Parathyroid adenoma (tissue), 2 donors: Measurements from ENCODE around the gene DMPK.

Experiments used
- H2AFZ ChIP-seq: fragments of 300-600 bp; sonication (generic); one replicate; pipeline ENCODE4 v1.7.0; 2017; ENCODE audit warnings: antibody characterized with exemption, mild to moderate bottlenecking
- H3K27ac ChIP-seq: fragments of 300-600 bp; sonication (generic); one replicate; pipeline ENCODE4 v1.7.0; 2017
- H3K27me3 ChIP-seq: fragments of 300-600 bp; sonication (generic); one replicate; pipeline ENCODE4 v1.7.0; 2017; ENCODE audit warnings: low read length; ENCODE audit not compliant: control insufficient read depth, insufficient read depth
- H3K36me3 ChIP-seq: fragments of 300-600 bp; sonication (generic); one replicate; pipeline ENCODE4 v1.7.0; 2017; ENCODE audit warnings: low read length; ENCODE audit not compliant: control insufficient read depth, insufficient read depth
- H3K4me1 ChIP-seq: fragments of 300-600 bp; sonication (generic); one replicate; pipeline ENCODE4 v1.7.0; 2017; ENCODE audit warnings: control low read depth
- H3K4me2 ChIP-seq: fragments of 300-600 bp; sonication (generic); one replicate; pipeline ENCODE4 v1.7.0; 2017; ENCODE audit warnings: low read length
- H3K4me3 ChIP-seq: fragments of 300-600 bp; sonication (generic); one replicate; pipeline ENCODE4 v1.7.0; 2017; ENCODE audit warnings: low read depth, low read length
- H3K79me2 ChIP-seq: fragments of 300-600 bp; sonication (generic); one replicate; pipeline ENCODE4 v1.7.0; 2017; ENCODE audit warnings: control low read depth
- H3K9ac ChIP-seq: fragments of 300-600 bp; sonication (generic); one replicate; pipeline ENCODE4 v1.7.0; 2017; ENCODE audit warnings: mild to moderate bottlenecking
- H3K9me3 ChIP-seq: fragments of 300-600 bp; sonication (generic); one replicate; pipeline ENCODE4 v1.7.0; 2017; ENCODE audit warnings: low read length; ENCODE audit not compliant: control insufficient read depth
- CTCF ChIP-seq: fragments of 300-600 bp; sonication (generic); IDR thresholded peaks from one replicate; pipeline ENCODE4 v1.7.0; 2017; ENCODE audit warnings: antibody characterized with exemption, mild to moderate bottlenecking
- donor health status: primary hyperparathyroidism.

Gene DMPK

DNA sequence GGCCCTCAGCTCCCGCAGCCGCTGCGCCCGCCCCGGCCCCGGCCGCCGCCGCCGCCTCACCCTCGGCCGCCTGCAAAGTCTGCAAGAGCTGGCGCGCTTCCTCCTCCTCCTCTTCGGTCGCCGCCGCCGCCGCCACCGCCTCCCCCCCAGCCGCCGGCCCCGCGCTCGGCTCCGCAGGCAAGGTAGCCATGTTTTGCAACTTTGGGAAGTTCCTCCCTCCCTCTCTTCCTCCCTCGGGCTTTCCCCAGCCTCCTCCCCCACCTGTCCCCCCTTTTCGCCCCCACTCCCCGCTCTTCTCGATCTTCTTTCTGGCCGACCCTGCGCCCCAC, 13.7 kb downstream of the DMPK start:
- Histone ChIP-seq H3K36me3 (no peaks in the 10 kb centered on the region), H3K4me3 (peak overlapping the region; percentile 93), H3K4me2 (peak overlapping the region; percentile 95), H3K27me3 (no peaks in the 10 kb centered on the region), H3K27ac (peak overlapping the region; percentile 95), H3K79me2 (peaks cover 16% of the 10 kb centered on the region), H3K9ac (peak overlapping the region; percentile 23), H3K4me1 (peaks cover 33% of the 10 kb centered on the region), H3K9me3 (no peaks in the 10 kb centered on the region), H2AFZ (peak overlapping the region; percentile 74)
- no peak for TF ChIP-seq CTCF

- Histone ChIP-seq H3K4me1 (peaks cover 33% of the 10 kb centered on the region), H3K36me3 (no peaks in the 10 kb centered on the region), H3K27me3 (no peaks in the 10 kb centered on the region), H3K4me3 (peak overlapping the region; percentile 77), H3K9me3 (no peaks in the 10 kb centered on the region), H3K79me2 (peaks cover 16% of the 10 kb centered on the region), H3K9ac (peak overlapping the region; percentile 62), H3K27ac (peak overlapping the region; percentile 95), H3K4me2 (peak overlapping the region; percentile 86), H2AFZ (peak overlapping the region; percentile 69)
- TF ChIP-seq CTCF = no peak
These were observed 14.2 kb downstream of the DMPK start for GRCh38 chr19:45767881-45768654.

DNA sequence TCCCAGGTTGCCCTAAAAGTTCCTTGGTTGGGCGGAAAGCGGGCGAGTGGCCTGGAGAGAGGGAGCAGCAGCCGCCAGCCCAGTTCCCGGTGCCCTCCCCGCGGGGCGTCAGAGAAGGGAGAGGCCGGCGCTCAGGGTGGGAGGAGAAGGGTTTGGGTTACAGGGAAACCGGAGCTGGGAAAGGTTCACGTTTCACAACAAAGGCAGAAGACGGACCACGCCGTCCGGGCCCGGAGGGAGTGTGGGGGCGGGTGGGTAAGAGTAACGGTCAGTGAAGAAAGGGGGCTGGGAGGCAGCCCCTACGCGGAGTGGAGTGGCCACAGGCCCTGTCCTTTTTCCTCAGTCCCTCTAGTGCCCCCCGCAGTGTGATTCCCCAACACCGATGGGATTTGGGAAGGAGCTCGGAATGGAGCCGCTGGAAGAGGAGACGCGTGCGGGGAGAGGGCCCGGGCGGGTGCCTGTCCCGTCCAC, 14.8 kb downstream of the DMPK start:
- peak overlapping the region; percentile 77 for H3K4me3 ChIP-seq
- H3K9ac ChIP-seq = peak overlapping the region; percentile 77
- no peaks in the 10 kb centered on the region for H3K9me3 ChIP-seq

DNA sequence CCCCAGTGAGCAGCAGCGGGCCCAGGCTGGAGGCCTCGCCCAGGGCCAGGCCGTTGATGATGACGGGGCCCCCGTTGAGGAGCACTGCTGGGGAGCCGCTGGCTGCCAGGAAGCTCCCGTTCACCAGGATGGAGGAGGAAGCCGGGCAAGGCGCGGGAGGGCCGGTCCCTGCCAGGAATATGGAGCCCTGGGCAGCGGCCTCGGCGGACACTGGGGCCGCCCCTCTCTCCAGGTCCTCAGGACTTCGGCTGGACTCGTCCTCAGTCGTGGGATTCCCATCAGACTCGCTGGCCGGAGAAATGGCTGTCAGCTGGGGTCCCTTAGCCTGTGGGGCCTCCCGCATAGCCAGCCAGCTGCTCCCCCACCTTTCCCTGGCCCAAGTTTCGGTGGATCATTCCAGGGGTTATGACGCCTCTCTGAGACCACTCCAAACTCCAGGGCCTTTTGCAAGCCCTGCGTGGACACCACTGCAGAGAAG, 15.4 kb downstream of the DMPK start:
- Histone ChIP-seq H3K79me2 (peaks cover 16% of the 10 kb centered on the region), H3K27ac (peak overlapping the region; percentile 95), H3K36me3 (no peaks in the 10 kb centered on the region), H3K9ac (peak overlapping the region; percentile 77), H3K9me3 (no peaks in the 10 kb centered on the region), H2AFZ (peak overlapping the region; percentile 69), H3K4me1 (peaks cover 33% of the 10 kb centered on the region), H3K27me3 (no peaks in the 10 kb centered on the region), H3K4me2 (peak overlapping the region; percentile 86), H3K4me3 (peak overlapping the region; percentile 77)
- no peak for TF ChIP-seq CTCF

More for the DNA sequence above, 14.8 kb downstream of the DMPK start:
- peaks cover 33% of the 10 kb centered on the region for H3K4me1 ChIP-seq
- H3K79me2 ChIP-seq = peaks cover 16% of the 10 kb centered on the region
- no peaks in the 10 kb centered on the region for H3K27me3 ChIP-seq
- peak overlapping the region; percentile 95 for H3K27ac ChIP-seq
- no peaks in the 10 kb centered on the region for H3K36me3 ChIP-seq
- TF ChIP-seq CTCF = no peak
- H2AFZ ChIP-seq = peak overlapping the region; percentile 69
- H3K4me2 ChIP-seq = peak overlapping the region; percentile 86
